ENCODE results near the gene IGFL3.
"Not testable (repeated sequence)": the region's sequence is repeated elsewhere in the genome, so short reads cannot be mapped to it uniquely, and the experiment has no call there.

GRCh38 chr19:46161642-46162257 is 37.3 kb upstream of the IGFL3 start:
- TF ChIP-seq, protein P1, sequence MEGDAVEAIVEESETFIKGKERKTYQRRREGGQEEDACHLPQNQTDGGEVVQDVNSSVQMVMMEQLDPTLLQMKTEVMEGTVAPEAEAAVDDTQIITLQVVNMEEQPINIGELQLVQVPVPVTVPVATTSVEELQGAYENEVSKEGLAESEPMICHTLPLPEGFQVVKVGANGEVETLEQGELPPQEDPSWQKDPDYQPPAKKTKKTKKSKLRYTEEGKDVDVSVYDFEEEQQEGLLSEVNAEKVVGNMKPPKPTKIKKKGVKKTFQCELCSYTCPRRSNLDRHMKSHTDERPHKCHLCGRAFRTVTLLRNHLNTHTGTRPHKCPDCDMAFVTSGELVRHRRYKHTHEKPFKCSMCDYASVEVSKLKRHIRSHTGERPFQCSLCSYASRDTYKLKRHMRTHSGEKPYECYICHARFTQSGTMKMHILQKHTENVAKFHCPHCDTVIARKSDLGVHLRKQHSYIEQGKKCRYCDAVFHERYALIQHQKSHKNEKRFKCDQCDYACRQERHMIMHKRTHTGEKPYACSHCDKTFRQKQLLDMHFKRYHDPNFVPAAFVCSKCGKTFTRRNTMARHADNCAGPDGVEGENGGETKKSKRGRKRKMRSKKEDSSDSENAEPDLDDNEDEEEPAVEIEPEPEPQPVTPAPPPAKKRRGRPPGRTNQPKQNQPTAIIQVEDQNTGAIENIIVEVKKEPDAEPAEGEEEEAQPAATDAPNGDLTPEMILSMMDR (IDR thresholded peaks at IDR 0.05; ENCODE audit: low read length): not testable (repeated sequence)
- TF ChIP-seq EZH2 (optimal IDR thresholded peaks at IDR 0.05; ENCODE audit: low read depth, low read length); EZH2phosphoT487 (IDR thresholded peaks at IDR 0.05; ENCODE audit: low read length): not testable (repeated sequence)

All from MM.1S (cell line).